HG03039 (cell line): Measurements from ENCODE around the gene STYXL1.

Experiments
- ATAC-seq: cut with Tn5 transposase; IDR thresholded peaks from one replicate; pipeline ENCODE4 v1.9.1; 2021; ENCODE audit warnings: mild to moderate bottlenecking, moderate library complexity; ENCODE audit not compliant: unreplicated experiment

Gene STYXL1

DNA sequence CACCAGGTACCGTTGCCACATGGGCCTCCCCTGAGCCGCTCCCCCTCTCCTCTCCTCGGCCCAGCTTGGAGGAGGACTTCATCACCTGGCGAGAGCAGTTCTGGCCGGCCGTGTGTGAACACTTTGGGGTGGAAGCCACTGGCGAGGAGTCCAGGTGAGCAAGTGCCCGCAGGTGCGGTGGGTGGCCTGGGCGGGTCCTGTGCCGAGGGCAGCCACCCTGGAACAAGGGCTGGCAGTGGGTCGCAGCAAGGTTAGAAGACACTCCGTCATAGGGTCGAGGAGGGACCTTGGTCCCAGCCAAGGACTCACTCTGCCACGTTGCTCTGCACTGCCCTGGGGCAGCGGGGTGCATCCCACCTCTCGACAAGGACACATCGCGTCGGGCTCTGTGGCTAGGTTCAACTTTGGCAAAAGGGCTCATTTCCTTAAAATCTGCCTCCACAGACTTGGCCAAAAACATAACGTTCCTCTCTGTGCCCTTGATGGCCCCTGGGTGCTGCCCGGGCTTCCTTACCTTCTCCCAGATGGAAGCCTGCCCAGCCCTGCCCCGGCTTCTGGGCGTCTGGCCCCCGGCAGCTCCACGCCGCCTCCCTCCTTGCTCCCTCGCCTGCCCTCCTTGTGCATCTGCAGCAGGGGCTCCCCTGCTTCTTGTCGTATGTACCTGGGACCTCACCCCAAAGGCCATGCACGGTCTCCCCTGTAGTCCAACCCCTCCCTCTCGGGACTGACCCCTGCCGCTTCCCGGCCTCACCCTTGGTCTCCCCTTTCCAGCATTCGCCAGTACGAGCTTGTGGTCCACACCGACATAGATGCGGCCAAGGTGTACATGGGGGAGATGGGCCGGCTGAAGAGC is 66.1 kb downstream of the STYXL1 start:
- ATAC-seq = no peak

GRCh38 chr7:75981203-75981452 is 66.7 kb downstream of the STYXL1 start:
- ATAC-seq = no peak

DNA sequence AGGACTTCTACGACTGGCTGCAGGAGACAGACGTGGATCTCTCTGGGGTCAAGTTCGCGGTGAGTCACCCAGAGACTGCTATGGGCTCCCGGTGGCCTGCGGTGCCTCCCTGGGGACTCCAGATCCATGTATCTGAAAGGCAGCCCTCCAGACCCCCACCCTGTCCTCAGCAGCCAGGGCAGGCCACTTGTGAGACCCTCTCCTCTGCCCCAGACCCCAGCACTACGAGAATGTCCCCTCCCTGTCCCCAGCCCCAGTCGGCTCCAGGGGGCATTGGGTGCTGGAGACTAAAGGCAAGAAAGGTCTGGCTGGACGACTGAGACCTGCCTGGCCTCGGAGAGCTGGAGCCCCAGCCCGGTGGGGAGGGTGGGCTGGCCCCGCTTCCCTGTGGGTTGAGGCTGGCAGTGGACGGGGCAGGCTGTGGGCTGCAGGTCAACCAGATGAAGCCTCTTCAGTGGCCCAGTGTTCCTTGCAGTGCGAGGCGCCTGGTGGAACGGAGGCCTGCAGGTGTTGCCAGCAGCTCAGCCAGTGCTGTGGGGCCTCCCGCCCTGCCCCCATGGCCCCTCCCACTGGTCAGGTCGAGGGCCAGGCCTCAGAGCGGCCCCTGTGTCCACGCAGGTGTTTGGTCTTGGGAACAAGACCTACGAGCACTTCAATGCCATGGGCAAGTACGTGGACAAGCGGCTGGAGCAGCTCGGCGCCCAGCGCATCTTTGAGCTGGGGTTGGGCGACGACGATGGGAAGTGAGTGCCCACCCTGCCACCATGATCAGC is 67.2 kb downstream of the STYXL1 start:
- ATAC-seq = no peak

DNA sequence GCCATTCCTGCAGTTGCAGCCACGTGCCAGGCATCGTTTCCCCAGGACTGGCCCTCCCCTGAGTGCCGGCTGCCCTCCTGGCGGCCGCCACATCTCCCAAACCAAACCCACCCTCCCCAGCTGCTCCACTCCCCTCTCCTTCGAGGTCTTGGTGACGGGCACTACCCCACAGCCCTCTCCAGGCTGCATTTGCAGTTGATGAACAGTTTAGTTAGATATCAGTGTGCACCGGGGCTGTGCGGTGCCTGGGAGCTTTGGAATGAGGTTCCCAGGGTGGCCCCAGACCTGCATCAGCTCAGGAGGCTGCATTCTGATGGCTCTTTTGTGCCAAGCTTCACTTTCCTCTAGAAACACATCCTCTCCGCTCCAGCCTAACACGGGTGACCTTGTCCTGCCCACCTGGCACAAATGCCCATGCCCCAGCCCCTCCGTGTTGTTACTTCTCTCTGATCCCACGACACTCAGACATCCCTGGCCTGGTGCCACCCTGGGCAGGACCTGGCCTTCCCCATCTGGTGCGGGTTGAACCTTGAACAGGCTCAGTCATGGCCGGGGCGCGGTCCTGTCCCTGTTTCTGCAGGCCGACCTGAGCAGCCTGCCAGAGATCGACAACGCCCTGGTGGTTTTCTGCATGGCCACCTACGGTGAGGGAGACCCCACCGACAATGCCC is 67.9 kb downstream of the STYXL1 start:
- ATAC-seq = no peak

GRCh38 chr7:75977743-75978142 is 70.1 kb downstream of the STYXL1 start:
- no peak for ATAC-seq

- ATAC-seq = no peak
Measured at GRCh38 chr7:75971961-75972763, 75.6 kb downstream of the STYXL1 start.

- no peak for ATAC-seq
Measured at GRCh38 chr7:75971309-75971960, 76.4 kb downstream of the STYXL1 start.

DNA sequence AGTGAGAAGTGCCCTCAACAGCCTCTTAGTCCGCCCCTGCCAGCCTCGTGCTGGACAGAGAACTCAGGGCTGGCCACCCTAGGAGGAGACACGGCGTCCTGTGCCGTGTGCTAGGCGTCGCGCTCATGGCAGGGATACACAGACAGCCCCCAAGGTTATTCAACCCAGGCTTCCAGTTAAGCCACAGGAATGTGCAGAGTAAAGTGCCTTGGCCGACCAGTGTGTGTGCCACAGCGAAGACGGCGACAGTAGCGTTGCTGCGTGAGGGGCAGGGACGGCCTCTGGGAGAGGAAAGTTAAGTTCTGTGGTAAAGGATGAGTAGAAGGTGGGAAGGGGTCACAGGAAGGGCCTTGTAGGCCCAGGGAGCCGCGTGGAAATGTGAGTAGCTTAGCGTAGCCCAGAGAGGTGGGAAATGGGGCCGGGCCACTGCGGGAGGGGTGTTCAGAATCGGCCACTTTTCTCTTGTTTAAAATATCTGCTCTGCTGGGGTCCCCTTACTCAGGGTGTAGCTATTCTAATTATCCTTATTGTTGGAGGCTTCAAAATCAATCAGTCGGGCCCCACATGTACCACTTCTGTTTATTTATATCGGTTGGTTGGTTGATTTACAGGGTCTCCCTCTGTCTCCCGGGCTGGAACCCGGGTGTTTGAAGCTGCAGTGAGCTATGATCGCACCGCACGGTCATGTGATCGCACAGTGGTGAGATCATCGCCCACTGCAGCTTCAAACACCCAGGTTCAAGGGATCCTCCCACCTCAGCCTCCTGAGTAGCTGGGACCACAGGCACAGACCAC is 77.9 kb downstream of the STYXL1 start:
- ATAC-seq = no peak

DNA sequence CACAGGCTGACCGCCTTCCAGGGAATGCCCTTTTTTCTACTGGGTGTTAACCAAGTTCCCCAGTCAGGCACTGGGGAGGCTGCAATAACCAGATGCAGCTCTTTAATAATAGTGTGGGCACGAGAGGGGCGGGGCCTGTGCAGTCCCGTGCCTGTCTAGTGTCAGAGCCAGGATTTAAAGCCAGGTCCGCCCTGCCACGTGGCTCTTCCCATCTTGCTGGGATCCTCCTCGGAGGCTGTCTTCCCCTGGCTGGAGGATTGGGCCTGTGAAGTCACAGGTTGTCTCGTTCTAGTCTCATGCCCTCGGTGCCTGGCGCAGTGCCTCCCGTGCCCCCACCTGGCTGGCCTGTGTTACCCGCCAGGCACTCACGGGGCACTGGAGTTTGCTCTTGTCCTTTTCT is 78.6 kb downstream of the STYXL1 start:
- ATAC-seq = no peak

DNA sequence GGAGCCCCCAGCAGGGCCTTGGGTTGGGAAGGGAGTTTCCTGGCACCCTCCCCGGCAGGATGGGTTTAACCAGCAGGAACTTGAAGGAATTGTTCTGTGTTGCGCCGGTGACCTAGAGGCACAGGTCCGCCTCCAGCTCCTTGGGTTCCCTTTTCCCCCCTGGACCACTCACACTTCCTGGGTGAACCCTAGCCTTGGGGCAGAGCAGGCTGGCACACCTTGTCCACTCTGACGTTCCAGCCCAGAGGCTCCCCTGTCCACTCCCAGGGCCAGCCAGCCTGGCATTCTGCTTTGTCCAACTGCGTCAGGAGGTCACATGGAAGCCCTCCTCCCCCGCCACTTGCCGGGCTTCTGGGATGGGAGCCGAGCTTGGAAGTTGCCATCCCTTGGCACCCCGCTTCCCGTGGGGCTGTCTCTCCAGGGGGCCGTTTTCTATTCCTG is 79.2 kb downstream of the STYXL1 start:
- ATAC-seq = no peak

DNA sequence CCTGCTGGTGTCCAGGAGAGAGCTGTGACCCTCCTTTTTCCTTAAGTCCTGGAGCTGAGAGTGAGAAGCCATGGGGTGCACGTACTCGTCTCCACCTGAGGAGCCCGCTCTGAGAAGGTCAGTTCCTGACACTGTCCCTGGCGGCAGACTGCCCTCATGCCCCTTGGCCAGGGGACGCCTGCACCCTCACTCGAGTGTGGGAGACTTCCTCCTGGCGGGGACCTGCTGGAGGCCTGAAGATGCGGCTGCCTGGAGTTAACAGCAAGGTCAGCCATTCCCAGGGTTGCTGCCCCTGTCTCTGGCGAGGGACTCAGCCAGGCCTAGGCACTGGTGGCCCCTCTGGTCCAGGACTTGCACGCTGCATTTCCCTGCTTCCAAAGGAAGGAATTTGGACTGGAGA is 79.8 kb downstream of the STYXL1 start:
- ATAC-seq = no peak

GRCh38 chr7:75967487-75967997 is 80.3 kb downstream of the STYXL1 start:
- no peak for ATAC-seq

DNA sequence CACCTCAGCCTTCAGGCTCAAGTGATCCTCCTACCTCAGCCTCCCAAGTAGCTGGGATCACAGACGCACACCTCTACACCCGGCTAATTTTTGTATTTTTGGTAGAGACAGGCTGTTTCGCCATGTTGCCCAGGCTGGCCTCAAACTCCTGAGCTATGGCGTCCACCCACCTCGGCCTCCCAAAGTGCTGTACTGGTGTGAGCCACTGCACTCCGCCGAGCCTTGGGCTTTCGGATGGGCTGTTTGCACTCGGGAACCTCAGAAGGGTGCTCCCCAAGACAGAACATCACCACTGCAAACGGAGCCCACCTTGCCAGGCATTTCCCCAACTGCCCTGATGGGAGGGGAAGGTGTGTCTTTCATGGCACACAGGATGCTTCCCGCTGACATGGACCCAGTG is 80.7 kb downstream of the STYXL1 start:
- ATAC-seq = no peak

DNA sequence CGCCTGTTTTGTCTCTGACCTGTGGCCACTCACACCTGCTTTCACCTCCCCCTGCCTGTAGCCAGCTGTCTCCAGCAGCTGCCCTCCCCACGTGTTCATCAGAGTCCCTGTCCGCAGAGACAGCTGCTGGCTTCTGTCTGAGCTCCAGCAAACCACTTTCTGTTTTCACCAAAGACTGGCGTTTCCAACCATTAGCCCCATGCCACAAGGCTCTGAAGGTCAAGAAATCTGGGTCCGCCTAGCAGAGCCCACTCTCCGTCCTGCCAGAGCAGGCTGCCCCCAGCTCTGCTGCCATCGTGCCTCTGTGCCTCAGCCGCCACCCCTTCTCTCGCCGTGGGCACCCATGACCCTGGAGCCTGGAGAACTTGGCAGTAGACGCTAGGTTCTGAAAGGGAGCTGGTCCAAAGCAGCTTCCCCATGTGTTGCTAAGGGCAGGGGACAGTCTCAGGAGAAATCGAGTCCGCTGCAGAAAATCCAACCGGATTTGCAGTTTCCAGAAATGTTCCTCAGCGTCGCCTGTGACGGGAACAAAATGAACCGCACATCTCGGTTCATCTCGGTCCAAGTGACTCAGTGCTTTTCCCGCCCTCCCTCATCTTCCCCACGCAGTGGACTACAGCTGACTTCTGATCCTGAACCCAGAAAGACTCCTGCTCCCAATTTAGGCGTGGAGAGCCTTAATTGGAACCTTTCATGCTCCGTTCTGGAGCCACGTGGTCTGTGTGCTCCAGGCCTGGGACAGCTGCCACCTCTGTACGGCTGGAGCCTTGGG is 81.4 kb downstream of the STYXL1 start:
- no peak for ATAC-seq

GRCh38 chr7:75965617-75966016 is 82.2 kb downstream of the STYXL1 start:
- no peak for ATAC-seq

- ATAC-seq = no peak
Measured at GRCh38 chr7:75963381-75963995, 84.3 kb downstream of the STYXL1 start.

DNA sequence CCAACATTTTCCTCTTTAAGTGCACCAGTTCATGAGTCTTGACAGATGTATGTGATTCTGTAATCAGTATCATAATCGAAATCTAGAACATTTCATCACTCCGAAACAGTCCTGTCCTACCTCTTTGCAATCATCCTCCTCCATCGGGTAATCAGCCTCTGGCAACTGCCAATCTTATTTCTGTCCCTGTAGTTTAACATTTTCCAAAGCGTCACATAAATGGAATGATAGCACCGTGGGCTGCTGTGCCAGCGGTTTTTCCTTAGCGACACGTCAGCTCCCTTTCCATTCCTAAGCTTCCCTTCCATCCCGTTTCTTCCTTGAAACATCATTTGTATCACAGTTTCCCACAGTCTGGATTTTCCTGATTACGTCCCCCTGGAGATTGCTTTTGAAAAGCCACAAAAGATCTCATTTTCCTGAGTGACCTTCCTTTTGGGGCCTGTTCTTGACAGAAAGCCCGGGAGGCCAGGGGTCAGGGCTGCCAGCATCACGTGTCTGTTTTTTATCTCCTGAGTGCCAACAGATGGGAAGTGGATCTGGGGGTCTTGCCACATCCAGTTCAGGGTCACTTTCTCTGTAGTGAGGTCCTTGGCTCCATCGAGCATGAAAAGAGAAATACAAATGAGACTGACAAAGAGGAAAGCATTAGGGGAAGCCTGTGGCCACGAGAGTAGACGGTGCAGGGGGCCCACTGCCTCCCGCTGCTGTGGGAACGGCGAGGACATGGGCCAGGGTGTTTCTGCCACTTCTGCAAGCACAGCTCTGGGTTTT is 85.0 kb downstream of the STYXL1 start:
- ATAC-seq = no peak

GRCh38 chr7:75961218-75961617 is 86.6 kb downstream of the STYXL1 start:
- ATAC-seq = no peak
